Measurements from ENCODE around the gene SAFB2. TPM values are rescaled to one million over a fixed set of nuclear protein-coding genes. Genes with fewer than 3 reads are reported as not detected.

Gene SAFB2
- total and polyA plus RNA-seq, 7 donors = 22.2 to 80.0 (median 35.1) TPM

- Histone ChIP-seq H3K9me3 (no peaks in the 10 kb centered on the region), H3K4me1 (no peaks in the 10 kb centered on the region), H3K27ac (no peak overlapping the region), H3K36me3 (peaks cover 36 to 92% (median 81%) of the 10 kb centered on the region in 4 donors), H3K4me3 (no peak overlapping the region), H3K27me3 (no peaks in the 10 kb centered on the region)
- DNase-seq = no peak
- intact Hi-C loops (cut with DNase I) = no loop called here
- WGBS, 2 donors = 91 to 93% methylated on average over 10 of the region's 10 CpGs
- TF ChIP-seq CTCF (IDR thresholded peaks at IDR 0.05) (no peak), POLR2A (IDR thresholded peaks at IDR 0.05) (no peak), EP300 (IDR thresholded peaks at IDR 0.05) (no peak), POLR2AphosphoS5 (IDR thresholded peaks at IDR 0.05) (no peak)
These were observed 14.3 kb downstream of the SAFB2 start for GRCh38 chr19:5608291-5608690.

GRCh38 chr19:5607318-5608275 is 15.0 kb downstream of the SAFB2 start:
- no peaks in the 10 kb centered on the region for H3K27me3 ChIP-seq
- no peak overlapping the region for H3K4me3 ChIP-seq
- no peak overlapping the region for H3K27ac ChIP-seq
- DNase-seq = no peak
- H3K36me3 ChIP-seq = peaks cover 33 to 92% (median 78%) of the 10 kb centered on the region in 4 donors
- no peaks in the 10 kb centered on the region for H3K4me1 ChIP-seq
- no peaks in the 10 kb centered on the region for H3K9me3 ChIP-seq
- no peak for TF ChIP-seq CTCF (IDR thresholded peaks at IDR 0.05)
- no peak for TF ChIP-seq EP300 (IDR thresholded peaks at IDR 0.05)
- no peak for TF ChIP-seq POLR2AphosphoS5 (IDR thresholded peaks at IDR 0.05)
- TF ChIP-seq POLR2A (IDR thresholded peaks at IDR 0.05) = no peak
- intact Hi-C loops (cut with DNase I) = no loop called here
- WGBS, 2 donors = 94% methylated on average over 16 of the region's 16 CpGs

DNA sequence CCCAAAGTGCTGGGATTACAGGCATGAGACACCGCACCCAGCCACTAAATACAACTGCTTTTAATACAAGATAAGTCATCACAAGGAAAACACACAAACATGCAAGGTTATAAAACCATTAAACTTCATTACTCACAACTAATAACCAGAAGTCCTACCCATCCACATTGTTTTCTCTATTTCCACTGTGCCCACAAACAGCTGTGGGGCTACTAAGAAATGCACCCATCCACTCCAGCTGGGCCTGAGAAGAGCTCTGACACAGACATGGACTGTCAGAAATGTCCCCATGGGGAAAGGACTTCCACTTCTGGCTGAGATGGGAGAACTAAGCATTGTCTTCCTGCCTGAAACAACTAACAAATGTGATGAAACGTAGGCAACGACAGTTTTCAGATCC is 17.2 kb downstream of the SAFB2 start:
- no peaks in the 10 kb centered on the region for H3K27me3 ChIP-seq
- H3K27ac ChIP-seq = no peak overlapping the region
- no peak overlapping the region for H3K4me3 ChIP-seq
- no peaks in the 10 kb centered on the region for H3K9me3 ChIP-seq
- H3K4me1 ChIP-seq = no peaks in the 10 kb centered on the region
- TF ChIP-seq EP300 (IDR thresholded peaks at IDR 0.05) = no peak
- TF ChIP-seq POLR2AphosphoS5 (IDR thresholded peaks at IDR 0.05) = no peak
- TF ChIP-seq CTCF (IDR thresholded peaks at IDR 0.05) = no peak
- TF ChIP-seq POLR2A (IDR thresholded peaks at IDR 0.05) = no peak
- WGBS, 2 donors = 83 to 86% methylated on average over 3 of the region's 3 CpGs
- intact Hi-C loops (cut with DNase I) = no loop called here
- H3K36me3 ChIP-seq = peaks cover 34 to 98% (median 72%) of the 10 kb centered on the region in 4 donors
- no peak for DNase-seq

GRCh38 chr19:5603626-5604025 is 18.9 kb downstream of the SAFB2 start:
- Histone ChIP-seq H3K4me1 (no peaks in the 10 kb centered on the region), H3K27ac (no peak overlapping the region), H3K9me3 (no peaks in the 10 kb centered on the region), H3K27me3 (no peaks in the 10 kb centered on the region), H3K36me3 (peaks cover 42 to 98% (median 76%) of the 10 kb centered on the region in 4 donors), H3K4me3 (no peak overlapping the region)
- DNase-seq = no peak
- no peak for TF ChIP-seq POLR2A (IDR thresholded peaks at IDR 0.05)
- TF ChIP-seq CTCF (IDR thresholded peaks at IDR 0.05) = no peak
- no peak for TF ChIP-seq EP300 (IDR thresholded peaks at IDR 0.05)
- no peak for TF ChIP-seq POLR2AphosphoS5 (IDR thresholded peaks at IDR 0.05)
- intact Hi-C loops (cut with DNase I) = no loop called here
- WGBS, 2 donors = 86 to 92% methylated on average over 5 of the region's 5 CpGs
